Gastrocnemius medialis (tissue), 4 donors: ENCODE data around the gene ATF7.

Experiments used
- POLR2A ChIP-seq, 2 donors: fragments of 450-650 bp; IDR thresholded peaks; one replicate each; pipeline ENCODE4 v1.6.1; 2017; ENCODE audit warnings: antibody characterized with exemption in 2 of 2, mild to moderate bottlenecking in 2 of 2, moderate library complexity in 2 of 2
- TF ChIP-seq, protein P1 (sequence below), 5 experiments: fragments of 450-650 bp in 3 of 5; fragments of 200-600 bp in 2 of 5; sonication (generic) in 2 of 5; IDR thresholded peaks in 4 of 5; conservative IDR thresholded peaks in 1 of 5; 1 replicate in 4 of 5; 2 replicates in 1 of 5; pipeline ENCODE4 v1.5.1; 2016 to 2019; ENCODE audit warnings: antibody characterized with exemption in 5 of 5, mild to moderate bottlenecking in 3 of 5, moderate library complexity in 3 of 5

DNA sequence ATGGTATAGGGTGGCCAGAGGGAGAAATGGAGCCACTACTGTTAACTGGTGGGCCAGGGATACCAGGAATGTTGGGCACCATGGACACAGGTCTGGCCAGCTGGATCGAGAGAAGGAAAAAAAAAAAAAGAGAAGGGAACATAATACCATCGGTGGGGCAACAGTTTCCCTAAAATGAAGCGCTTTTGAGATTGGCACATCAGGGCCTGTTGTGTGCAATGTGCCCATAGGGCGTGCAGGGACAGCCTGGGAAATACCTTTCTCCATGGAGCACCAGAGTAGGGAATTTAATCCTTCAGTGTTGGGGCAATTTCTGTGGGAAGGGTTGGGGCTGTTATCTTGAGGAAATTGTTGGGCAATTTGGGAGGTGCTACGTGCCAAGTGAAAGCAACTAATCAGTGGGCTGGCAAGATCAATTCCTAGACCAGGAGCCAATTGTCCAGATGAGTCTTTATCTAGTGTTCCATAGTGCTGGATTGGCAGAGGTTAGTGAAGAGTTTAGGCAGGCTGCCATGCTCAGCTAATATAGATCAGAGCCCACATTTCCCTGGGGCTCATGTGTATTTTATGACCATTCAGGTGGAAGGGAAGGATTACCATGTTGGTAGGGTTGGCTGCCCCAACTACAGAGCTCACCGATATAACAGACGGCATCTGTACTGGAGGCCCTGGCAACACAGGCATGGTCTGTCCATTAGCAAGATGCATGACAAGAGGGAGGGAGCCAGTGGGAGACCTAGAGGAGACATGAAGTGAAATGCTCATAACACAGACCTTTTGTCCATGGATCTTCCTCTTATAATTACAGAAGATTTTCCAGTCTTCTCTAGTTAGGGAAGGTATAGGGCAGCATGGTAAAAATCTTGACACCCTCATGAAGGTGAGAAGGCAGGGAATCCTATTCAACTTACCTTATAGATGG is 93.4 kb downstream of the ATF7 start:
- TF ChIP-seq, protein P1, sequence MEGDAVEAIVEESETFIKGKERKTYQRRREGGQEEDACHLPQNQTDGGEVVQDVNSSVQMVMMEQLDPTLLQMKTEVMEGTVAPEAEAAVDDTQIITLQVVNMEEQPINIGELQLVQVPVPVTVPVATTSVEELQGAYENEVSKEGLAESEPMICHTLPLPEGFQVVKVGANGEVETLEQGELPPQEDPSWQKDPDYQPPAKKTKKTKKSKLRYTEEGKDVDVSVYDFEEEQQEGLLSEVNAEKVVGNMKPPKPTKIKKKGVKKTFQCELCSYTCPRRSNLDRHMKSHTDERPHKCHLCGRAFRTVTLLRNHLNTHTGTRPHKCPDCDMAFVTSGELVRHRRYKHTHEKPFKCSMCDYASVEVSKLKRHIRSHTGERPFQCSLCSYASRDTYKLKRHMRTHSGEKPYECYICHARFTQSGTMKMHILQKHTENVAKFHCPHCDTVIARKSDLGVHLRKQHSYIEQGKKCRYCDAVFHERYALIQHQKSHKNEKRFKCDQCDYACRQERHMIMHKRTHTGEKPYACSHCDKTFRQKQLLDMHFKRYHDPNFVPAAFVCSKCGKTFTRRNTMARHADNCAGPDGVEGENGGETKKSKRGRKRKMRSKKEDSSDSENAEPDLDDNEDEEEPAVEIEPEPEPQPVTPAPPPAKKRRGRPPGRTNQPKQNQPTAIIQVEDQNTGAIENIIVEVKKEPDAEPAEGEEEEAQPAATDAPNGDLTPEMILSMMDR (IDR thresholded peaks at IDR 0.05 in 4 of 5, conservative IDR thresholded peaks at IDR 0.05 in 1 of 5), result no peak
- no peak for TF ChIP-seq POLR2A (IDR thresholded peaks at IDR 0.05)
